Lung (tissue), 12 donors: ENCODE data around the gene PDZD2. TPM values are rescaled to one million over a fixed set of nuclear protein-coding genes. Genes with fewer than 3 reads are reported as not detected.
A peak's percentile ranks its signal among the peaks of the same experiment; 100 is the strongest.
"Not testable (repeated sequence)": the region's sequence is repeated elsewhere in the genome, so short reads cannot be mapped to it uniquely, and the experiment has no call there.

Experiments
- ATAC-seq: fragments of 200-7000 bp; cut with Tn5 transposase; one replicate; pipeline ENCODE4 v1.9.1; 2020; ENCODE audit warnings: moderate number of reproducible peaks; ENCODE audit not compliant: insufficient read depth, low FRiP score
- DNase-seq, 3 donors: peaks; one replicate each; pipeline ENCODE4 v3.0.0-alpha.2; 2013 to 2017
- H3K27ac ChIP-seq, 2 donors: one replicate each; pipeline ENCODE4 v1.5.1; 2013; ENCODE audit warnings: mild to moderate bottlenecking in 2 of 2, moderate library complexity in 2 of 2, control low read depth in 1 of 2, inconsistent platforms in 1 of 2, low read depth in 1 of 2, low read length in 1 of 2
- H3K27me3 ChIP-seq, 3 donors: one replicate each; pipeline ENCODE4 v1.5.1; 2013; ENCODE audit warnings: low read length in 2 of 3; ENCODE audit not compliant: control insufficient read depth in 3 of 3, insufficient read depth in 3 of 3
- H3K36me3 ChIP-seq, 4 donors: one replicate each; pipeline ENCODE4 v1.5.1; 2013; ENCODE audit warnings: low read length in 4 of 4, mild to moderate bottlenecking in 1 of 4, moderate library complexity in 1 of 4; ENCODE audit not compliant: control insufficient read depth in 4 of 4, insufficient read depth in 4 of 4
- H3K4me1 ChIP-seq, 5 donors: one replicate each; pipeline ENCODE4 v1.5.1; 2013; ENCODE audit warnings: low read length in 5 of 5, mild to moderate bottlenecking in 2 of 5, moderate library complexity in 1 of 5; ENCODE audit not compliant: control insufficient read depth in 5 of 5, insufficient read depth in 5 of 5
- H3K4me3 ChIP-seq: one replicate; pipeline ENCODE4 v1.5.1; 2013; ENCODE audit warnings: mild to moderate bottlenecking, control low read depth, moderate library complexity
- H3K9ac ChIP-seq, 2 donors: one replicate each; pipeline ENCODE4 v1.5.1; 2013; ENCODE audit warnings: low read length in 2 of 2, control low read depth in 1 of 2; ENCODE audit not compliant: insufficient read depth in 1 of 2
- H3K9me3 ChIP-seq, 4 donors: one replicate each; pipeline ENCODE4 v1.5.1; 2013; ENCODE audit warnings: low read length in 3 of 4, mild to moderate bottlenecking in 1 of 4, moderate library complexity in 1 of 4; ENCODE audit not compliant: control insufficient read depth in 4 of 4, insufficient read depth in 3 of 4
- WGBS, 2 donors: extraction: QIAGEN DNeasy Blood & Tissue Kit; methylation state at CpG; one replicate each; pipeline ENCODE4 v1.1.7; 2013; 5-methylcytosine and 5-hydroxymethylcytosine counted together
- polyA plus RNA-seq, 2 donors: library from polyadenylated mRNA; stranded (reverse); fragments of 200-250 nt; gene quantifications; one replicate each; pipeline ENCODE4 v1.2.1, GENCODE V29; 2013
- total RNA-seq, 2 donors: library from RNA; depleted of rRNA in 1 of 2; stranded (reverse); fragments of >200 nt in 1 of 2; gene quantifications; one replicate each; pipeline ENCODE4 v1.2.1, GENCODE V29; 2014 to 2021
- TF ChIP-seq, protein P1 (sequence below): IDR thresholded peaks from 2 replicates; pipeline ENCODE4 v1.5.1; 2012; ENCODE audit warnings: mild to moderate bottlenecking; ENCODE audit errors: control extremely low read depth, extremely low read depth
- donor health status: control.
- donor health status: control.
- donor health status: Bipolar disorder and iron deficiency.
- donor health status: healthy.
- donor health status: DM: yes; HTN: yes; CAD: no.

Gene PDZD2
- total and polyA plus RNA-seq, 4 donors, result 9.2 to 56.3 (median 24.8) TPM

GRCh38 chr5:31598640-31599611 is 40.0 kb upstream of the PDZD2 start:
- Histone ChIP-seq H3K4me1 (no peaks in the 10 kb centered on the region), H3K9ac (no peak overlapping the region), H3K27me3 (peaks cover 0 to 3% (median 0%) of the 10 kb centered on the region in 3 donors), H3K27ac (no peak overlapping the region), H3K9me3 (no peaks in the 10 kb centered on the region), H3K4me3 (no peak overlapping the region), H3K36me3 (no peaks in the 10 kb centered on the region)
- TF ChIP-seq, protein P1, sequence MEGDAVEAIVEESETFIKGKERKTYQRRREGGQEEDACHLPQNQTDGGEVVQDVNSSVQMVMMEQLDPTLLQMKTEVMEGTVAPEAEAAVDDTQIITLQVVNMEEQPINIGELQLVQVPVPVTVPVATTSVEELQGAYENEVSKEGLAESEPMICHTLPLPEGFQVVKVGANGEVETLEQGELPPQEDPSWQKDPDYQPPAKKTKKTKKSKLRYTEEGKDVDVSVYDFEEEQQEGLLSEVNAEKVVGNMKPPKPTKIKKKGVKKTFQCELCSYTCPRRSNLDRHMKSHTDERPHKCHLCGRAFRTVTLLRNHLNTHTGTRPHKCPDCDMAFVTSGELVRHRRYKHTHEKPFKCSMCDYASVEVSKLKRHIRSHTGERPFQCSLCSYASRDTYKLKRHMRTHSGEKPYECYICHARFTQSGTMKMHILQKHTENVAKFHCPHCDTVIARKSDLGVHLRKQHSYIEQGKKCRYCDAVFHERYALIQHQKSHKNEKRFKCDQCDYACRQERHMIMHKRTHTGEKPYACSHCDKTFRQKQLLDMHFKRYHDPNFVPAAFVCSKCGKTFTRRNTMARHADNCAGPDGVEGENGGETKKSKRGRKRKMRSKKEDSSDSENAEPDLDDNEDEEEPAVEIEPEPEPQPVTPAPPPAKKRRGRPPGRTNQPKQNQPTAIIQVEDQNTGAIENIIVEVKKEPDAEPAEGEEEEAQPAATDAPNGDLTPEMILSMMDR, result no peak
- ATAC-seq, result no peak
- DNase-seq, result peak in 1 of 3 donors; percentile 5
- WGBS, 2 donors, result 73 to 80% methylated on average over 5 of the region's 5 CpGs

DNA sequence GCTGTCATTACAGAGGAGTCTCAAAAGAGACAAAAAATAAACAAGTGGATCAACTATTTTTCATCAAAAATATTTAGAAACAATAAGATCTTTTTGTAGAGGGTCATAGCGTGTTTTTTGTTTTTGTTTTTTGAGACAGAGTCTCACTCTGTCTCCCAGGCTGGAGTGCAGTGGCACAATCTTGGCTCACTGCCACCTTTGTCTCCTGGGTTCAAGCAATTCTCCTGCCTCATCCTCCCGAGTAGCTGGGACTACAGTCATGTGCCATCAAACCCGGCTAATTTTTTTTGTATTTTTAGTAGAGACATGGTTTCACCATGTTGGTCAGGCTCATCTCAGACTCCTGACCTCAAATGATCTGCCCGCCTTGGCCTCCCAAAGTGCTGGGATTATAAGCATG is 36.6 kb upstream of the PDZD2 start:
- not testable (repeated sequence) for H3K4me3 ChIP-seq, H3K36me3 ChIP-seq, H3K9me3 ChIP-seq, H3K4me1 ChIP-seq, H3K9ac ChIP-seq, ATAC-seq, H3K27ac ChIP-seq, H3K27me3 ChIP-seq, DNase-seq
- WGBS, 2 donors, result 77 to 90% methylated on average over 4 of the region's 4 CpGs

DNA sequence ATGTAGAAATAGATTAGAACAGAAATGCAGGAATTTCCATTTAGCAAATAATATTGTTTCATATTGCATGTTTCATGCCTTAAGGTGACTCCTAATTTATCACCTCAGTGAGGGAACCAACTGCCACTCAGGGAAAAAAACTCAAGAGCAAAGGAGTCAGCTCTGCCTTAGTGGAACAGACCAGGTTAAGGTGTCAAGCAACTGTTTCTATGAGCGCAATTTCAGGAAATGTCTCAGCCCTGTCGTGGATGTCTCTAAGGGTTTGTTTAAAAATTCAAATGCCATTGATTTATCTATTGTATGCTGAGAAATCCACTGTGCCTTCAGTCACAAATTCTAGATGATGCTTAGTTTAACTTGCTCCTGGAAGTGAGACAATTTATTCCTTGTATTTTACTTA is 34.7 kb upstream of the PDZD2 start:
- no peak for ATAC-seq
- H3K27ac ChIP-seq, result no peak overlapping the region
- no peak for DNase-seq
- 70 to 72% methylated on average over 2 of the region's 2 CpGs for WGBS, 2 donors
- no peaks in the 10 kb centered on the region for H3K9me3 ChIP-seq
- TF ChIP-seq, protein P1, result no peak
- no peak overlapping the region for H3K9ac ChIP-seq
- no peaks in the 10 kb centered on the region for H3K4me1 ChIP-seq
- no peaks in the 10 kb centered on the region for H3K36me3 ChIP-seq
- no peak overlapping the region for H3K4me3 ChIP-seq
- no peaks in the 10 kb centered on the region for H3K27me3 ChIP-seq

- Histone ChIP-seq H3K4me3 (no peak overlapping the region), H3K27ac (no peak overlapping the region), H3K36me3 (no peaks in the 10 kb centered on the region), H3K4me1 (no peaks in the 10 kb centered on the region), H3K9ac (no peak overlapping the region), H3K27me3 (no peaks in the 10 kb centered on the region), H3K9me3 (no peaks in the 10 kb centered on the region)
- DNase-seq, result no peak
- ATAC-seq, result no peak
- 84 to 91% methylated on average over 2 of the region's 2 CpGs for WGBS, 2 donors
- TF ChIP-seq, protein P1, result no peak
Measured at GRCh38 chr5:31604644-31605043, 34.3 kb upstream of the PDZD2 start.
